Stimulated activated CD4-positive, alpha-beta T cell treated with anti-CD3 and anti-CD28 coated beads, Interleukin-15, amount 100 ng/mL, for 1 hour (primary cell): Measurements from ENCODE around the gene NGFR.
"Not testable (repeated sequence)": the region's sequence is repeated elsewhere in the genome, so short reads cannot be mapped to it uniquely, and the experiment has no call there.

Experiments used
- DNase-seq, 2 donors: peaks; one replicate each; pipeline ENCODE4 v3.0.0-alpha.2; 2020; ENCODE audit warnings: low read depth in 1 of 2, low spot score in 1 of 2

Gene NGFR

DNA sequence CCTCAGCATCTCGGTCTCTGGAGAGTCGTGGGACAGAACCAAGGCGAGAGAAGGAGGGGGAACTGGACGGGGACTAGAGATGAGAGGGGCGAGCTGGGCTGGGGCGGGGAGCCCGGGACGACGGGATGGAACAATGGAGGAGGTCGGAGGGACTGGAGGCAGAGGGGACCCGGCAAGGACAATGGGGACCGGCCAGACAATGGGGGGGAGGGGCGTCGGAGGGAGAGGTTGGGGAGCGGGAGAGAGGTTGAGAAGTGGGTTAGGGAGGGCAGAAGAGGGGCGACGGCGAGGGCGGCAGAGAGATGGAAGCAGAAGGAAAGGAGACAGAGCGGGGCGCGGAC lies 719 bp downstream of the NGFR start:
- DNase-seq = no peak

GRCh38 chr17:49496183-49496866 lies 1.2 kb downstream of the NGFR start:
- DNase-seq = peak; percentile 67 to 85

GRCh38 chr17:49496867-49497147 lies 1.7 kb downstream of the NGFR start:
- DNase-seq = no peak

- peak in 1 of 2 donors; percentile 4 for DNase-seq
Observed at GRCh38 chr17:49497148-49498028, 2.3 kb downstream of the NGFR start.

- DNase-seq = no peak
Observed at GRCh38 chr17:49498029-49498615, 3.0 kb downstream of the NGFR start.

DNA sequence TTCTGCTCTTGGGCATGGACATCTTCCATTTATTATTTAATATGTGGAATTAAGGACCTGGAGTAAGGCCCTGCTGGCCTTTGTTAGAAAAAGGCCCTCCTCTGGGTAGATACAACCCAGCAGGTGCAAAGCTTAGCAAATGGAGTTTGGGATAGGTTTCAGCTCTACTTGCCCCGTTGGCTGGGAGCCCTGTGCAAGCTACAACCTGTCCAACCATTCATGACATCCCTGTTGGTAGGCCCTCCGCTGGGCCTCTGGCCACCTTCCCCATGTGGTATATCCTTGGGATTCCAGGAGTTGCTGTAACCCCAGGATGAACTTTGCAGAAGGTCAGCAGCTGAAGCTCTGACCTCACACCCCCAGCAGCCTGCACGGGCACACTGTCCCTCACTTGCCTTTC lies 6.4 kb downstream of the NGFR start:
- no peak for DNase-seq

DNA sequence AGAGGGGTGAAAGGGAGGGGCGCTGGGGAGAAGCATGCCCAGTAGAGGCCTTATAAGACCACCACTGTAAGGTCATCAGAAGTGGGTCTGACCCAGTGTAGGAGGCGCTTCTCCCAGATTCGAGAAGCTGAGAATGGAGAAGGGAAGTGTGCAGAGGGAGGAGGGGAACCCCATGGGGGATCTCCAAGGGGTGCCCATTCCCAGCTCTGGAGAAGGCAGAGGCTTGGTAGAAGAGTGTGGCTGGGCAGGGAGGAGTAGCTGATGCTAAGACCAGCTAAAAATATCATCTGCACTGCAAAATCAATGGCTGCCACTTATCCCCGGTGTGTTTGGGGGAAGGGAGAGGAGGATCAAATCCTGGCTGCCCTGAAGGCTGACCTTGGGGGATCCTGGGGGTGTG lies 7.2 kb downstream of the NGFR start:
- no peak for DNase-seq

GRCh38 chr17:49502680-49503079 lies 7.6 kb downstream of the NGFR start:
- DNase-seq = not testable (repeated sequence)

DNA sequence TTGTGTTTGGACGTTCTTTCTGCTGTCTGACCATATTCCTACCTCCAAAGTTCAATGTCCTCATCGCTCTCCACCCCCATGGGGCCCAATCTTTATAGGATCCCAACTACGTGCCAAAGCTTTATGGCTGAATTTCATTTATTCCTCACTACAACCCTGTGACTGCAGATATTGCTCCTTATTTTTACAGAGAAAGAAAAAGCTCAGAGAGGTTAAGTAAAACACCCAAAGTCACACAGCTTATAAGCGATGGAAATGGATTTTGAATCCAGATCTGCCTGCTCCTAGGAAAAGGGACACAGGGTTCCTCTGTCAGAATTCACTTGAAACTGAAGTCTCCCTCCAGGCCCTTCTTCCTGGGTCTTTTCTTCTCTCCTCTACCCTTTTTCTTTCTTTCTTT lies 9.3 kb downstream of the NGFR start:
- no peak for DNase-seq

DNA sequence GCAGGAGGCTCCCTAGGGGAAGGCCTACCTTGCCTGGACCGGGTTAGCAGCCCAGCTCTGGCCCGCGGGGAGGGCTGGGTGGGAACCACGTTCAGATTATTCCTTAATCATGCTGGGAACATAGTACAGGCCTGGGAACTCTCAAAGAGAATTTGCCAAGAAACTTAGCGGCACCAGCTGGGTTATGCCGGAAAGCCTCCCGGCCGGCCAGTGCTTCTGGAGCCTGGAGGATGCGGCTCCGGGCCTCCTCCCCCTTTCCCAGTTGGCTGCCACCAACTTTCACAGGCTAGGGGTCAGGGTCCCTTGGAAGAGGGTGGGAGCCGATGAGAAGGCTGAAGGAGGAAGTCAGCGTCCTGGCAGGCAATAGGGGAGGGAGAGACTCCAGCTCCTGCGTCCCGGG lies 10.8 kb downstream of the NGFR start:
- no peak for DNase-seq

DNA sequence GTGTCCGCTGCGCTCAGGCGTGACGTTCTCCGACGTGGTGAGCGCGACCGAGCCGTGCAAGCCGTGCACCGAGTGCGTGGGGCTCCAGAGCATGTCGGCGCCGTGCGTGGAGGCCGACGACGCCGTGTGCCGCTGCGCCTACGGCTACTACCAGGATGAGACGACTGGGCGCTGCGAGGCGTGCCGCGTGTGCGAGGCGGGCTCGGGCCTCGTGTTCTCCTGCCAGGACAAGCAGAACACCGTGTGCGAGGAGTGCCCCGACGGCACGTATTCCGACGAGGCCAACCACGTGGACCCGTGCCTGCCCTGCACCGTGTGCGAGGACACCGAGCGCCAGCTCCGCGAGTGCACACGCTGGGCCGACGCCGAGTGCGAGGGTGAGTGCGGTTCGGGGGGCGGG lies 11.2 kb downstream of the NGFR start:
- no peak for DNase-seq

DNA sequence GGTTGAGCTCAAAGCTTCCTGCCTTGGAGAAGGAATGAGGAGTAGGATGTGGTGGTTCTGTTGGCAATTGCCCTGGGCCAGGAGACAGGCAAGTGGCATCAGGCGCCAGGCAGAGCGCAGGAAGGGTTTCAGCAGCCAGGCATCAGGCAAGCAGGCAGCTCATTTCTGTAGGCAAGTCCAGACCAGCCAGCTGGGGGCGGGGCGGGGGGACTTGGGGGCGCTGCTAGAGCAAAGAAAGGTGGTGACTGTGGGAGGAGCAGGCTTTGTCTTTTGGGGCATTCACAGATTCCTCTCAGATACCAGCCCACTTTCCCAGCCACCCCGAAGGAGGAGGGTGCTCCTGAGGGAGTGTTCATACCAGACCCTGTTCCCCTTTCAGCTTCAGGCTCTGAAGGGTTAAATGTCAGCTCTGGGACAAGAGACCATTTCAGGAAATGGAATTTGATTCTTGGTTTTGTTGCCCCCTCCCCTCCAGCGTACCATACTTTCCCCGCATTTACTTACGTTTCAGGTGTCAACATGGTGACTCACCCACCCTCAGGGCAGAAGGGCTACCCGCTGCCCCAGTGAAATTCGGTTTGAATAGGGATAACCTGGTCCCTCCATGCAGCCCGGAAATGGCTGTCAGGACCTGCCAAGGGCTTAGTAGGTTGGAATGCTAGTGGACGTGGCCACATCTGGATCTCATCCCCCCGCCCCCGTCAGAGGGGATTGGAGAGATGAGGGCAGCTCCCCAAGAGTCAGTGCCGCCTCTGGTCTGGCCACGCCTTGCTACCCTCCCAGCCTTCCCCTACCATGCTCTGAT lies 13.2 kb downstream of the NGFR start:
- no peak for DNase-seq

- DNase-seq = no peak
Observed at GRCh38 chr17:49508866-49509587, 13.9 kb downstream of the NGFR start.

DNA sequence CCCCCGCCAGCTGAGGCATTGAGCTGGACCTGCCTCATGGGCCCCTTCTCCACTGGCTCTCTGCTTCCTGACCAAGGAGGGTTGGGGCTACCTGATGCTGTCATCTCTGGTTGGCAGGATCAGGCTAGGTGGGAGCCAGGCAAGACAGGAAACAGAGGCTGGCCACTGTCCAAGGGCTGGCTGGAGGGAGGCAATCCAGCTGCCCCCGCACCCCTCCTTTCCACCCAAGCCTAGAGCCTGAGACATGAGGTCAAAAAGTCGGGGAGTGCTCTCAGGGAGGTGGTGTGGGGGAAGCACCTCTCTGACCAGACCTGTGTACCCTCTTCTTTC lies 14.5 kb downstream of the NGFR start:
- no peak for DNase-seq

DNA sequence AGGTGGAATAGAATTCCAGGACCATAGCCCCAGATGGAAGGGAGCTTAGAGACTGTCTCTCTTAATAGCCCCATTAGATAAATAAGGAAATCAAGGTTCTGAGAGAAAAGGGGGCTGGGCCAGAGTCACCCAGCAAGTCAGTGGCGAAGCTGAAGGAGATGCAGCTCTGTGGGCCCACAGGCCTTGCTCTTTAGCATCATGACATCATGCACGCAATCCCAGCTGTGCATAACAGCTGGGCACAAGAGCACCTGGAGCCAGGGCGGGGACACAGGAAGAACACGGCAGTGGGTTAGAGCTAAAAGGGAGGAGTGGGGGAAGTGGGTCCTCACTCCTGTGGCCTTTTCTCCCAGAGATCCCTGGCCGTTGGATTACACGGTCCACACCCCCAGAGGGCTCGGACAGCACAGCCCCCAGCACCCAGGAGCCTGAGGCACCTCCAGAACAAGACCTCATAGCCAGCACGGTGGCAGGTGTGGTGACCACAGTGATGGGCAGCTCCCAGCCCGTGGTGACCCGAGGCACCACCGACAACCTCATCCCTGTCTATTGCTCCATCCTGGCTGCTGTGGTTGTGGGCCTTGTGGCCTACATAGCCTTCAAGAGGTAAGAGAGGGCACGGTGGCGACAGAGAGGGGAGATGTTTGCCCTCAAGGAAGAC lies 15.1 kb downstream of the NGFR start:
- no peak for DNase-seq

DNA sequence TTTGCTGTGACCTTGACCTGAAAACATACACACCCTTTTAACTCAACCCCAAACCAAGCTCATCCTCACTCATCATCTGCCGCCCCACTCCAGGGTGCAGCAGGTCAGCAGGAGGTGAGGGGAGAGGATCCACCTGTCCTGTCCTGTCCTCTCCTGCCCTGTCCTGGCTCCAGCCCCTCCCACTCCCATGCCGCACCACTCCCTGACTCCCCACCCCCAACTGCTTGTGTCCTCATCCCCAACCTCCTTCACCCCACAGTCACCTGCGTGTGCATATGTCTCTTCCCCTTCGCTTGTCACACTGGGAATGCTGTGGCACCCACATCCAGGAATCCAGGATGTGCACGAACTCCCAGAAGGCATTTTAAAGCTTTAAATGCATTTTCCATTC lies 15.6 kb downstream of the NGFR start:
- no peak for DNase-seq

DNA sequence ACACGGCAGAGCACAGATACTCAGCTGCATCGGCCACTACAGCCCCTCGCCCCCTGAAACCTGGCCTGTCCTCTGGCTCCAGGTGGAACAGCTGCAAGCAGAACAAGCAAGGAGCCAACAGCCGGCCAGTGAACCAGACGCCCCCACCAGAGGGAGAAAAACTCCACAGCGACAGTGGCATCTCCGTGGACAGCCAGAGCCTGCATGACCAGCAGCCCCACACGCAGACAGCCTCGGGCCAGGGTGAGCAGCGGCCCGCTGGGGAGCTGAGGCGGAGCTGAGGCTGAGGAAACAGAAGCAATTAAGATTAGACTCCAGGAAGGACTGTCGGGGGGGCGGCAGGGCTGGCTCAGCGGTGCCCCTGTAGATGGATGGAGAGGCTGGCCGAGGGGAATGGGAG lies 16.7 kb downstream of the NGFR start:
- DNase-seq = no peak

- DNase-seq = no peak
Observed at GRCh38 chr17:49512296-49513043, 17.4 kb downstream of the NGFR start.

GRCh38 chr17:49513044-49513395 lies 17.9 kb downstream of the NGFR start:
- DNase-seq = no peak

GRCh38 chr17:49513641-49514040 lies 18.5 kb downstream of the NGFR start:
- DNase-seq = no peak
